Fibroblast of the aortic adventitia (primary cell): ENCODE measurements around the gene ATXN7. TPM values are rescaled to one million over a fixed set of nuclear protein-coding genes. Genes with fewer than 3 reads are reported as not detected.

Source experiments
- DNase-seq: peaks from one replicate; pipeline ENCODE4 v3.0.0-alpha.2; 2010; ENCODE audit warnings: low read depth
- H3K4me3 ChIP-seq: 2 replicates; pipeline ENCODE4 v1.5.1; 2011; ENCODE audit warnings: low read depth, mild to moderate bottlenecking, control low read depth, low read length, moderate library complexity
- CTCF ChIP-seq: IDR thresholded peaks from 2 replicates; pipeline ENCODE4 v1.5.1; 2011; ENCODE audit warnings: mild to moderate bottlenecking, low read length, control low read depth, inconsistent platforms; ENCODE audit not compliant: insufficient read depth
- total RNA-seq: library from RNA; depleted of rRNA; stranded (reverse); fragments of >200 nt; gene quantifications from 2 replicates; pipeline ENCODE4 v1.2.3, GENCODE V29; 2012; ENCODE audit warnings: low replicate concordance

ATXN7 gene
- total RNA-seq, 1 donor: 21.0 TPM

- no peak for DNase-seq
- H3K4me3 ChIP-seq: no peak overlapping the region
- TF ChIP-seq CTCF: no peak
Observed at GRCh38 chr3:63986831-63987230, 123.2 kb downstream of the ATXN7 start.

GRCh38 chr3:63988943-63989342 is 125.3 kb downstream of the ATXN7 start:
- no peak for DNase-seq
- no peak overlapping the region for H3K4me3 ChIP-seq
- no peak for TF ChIP-seq CTCF

- no peak overlapping the region for H3K4me3 ChIP-seq
- DNase-seq: no peak
- TF ChIP-seq CTCF: no peak
Observed at GRCh38 chr3:63990204-63990603, 126.5 kb downstream of the ATXN7 start.

GRCh38 chr3:63990733-63991132 is 127.1 kb downstream of the ATXN7 start:
- H3K4me3 ChIP-seq: no peak overlapping the region
- no peak for DNase-seq
- TF ChIP-seq CTCF: no peak

GRCh38 chr3:63991666-63992065 is 128.0 kb downstream of the ATXN7 start:
- TF ChIP-seq CTCF: no peak
- H3K4me3 ChIP-seq: no peak overlapping the region
- no peak for DNase-seq

- H3K4me3 ChIP-seq: no peak overlapping the region
- no peak for DNase-seq
- no peak for TF ChIP-seq CTCF
Observed at GRCh38 chr3:63992516-63993209, 129.0 kb downstream of the ATXN7 start.

GRCh38 chr3:63993653-63994079 is 130.0 kb downstream of the ATXN7 start:
- H3K4me3 ChIP-seq: no peak overlapping the region
- peak; percentile 83 for DNase-seq
- peak; percentile 99 for TF ChIP-seq CTCF
